Effector memory CD8-positive, alpha-beta T cell (primary cell): Measurements from ENCODE around the gene TPTE.
"Not testable (repeated sequence)": the region's sequence is repeated elsewhere in the genome, so short reads cannot be mapped to it uniquely, and the experiment has no call there.

Experiments used
- ATAC-seq: fragments of 150-1000 bp; cut with Tn5 transposase; replicated peaks from 2 replicates; pipeline ENCODE4 v1.10.0; 2021; ENCODE audit warnings: mild to moderate bottlenecking, moderate library complexity
- DNase-seq, 3 experiments: peaks; one replicate each; pipeline ENCODE4 v3.0.0; 2021
- H3K27ac Mint-ChIP-seq, 2 donors: one replicate each; pipeline ENCODE4 v1.8.0; 2022; ENCODE audit warnings: mild to moderate bottlenecking in 2 of 2, mixed read lengths in 2 of 2, moderate library complexity in 2 of 2
- H3K27me3 Mint-ChIP-seq, 2 donors: one replicate each; pipeline ENCODE4 v1.8.0; 2022; ENCODE audit warnings: mixed read lengths in 2 of 2
- H3K36me3 Mint-ChIP-seq: one replicate; pipeline ENCODE4 v1.8.0; 2022; ENCODE audit warnings: mild to moderate bottlenecking, moderate library complexity, mixed read lengths; ENCODE audit not compliant: insufficient read depth
- H3K4me1 Mint-ChIP-seq, 2 donors: one replicate each; pipeline ENCODE4 v1.8.0; 2022; ENCODE audit warnings: low read depth in 2 of 2, mixed read lengths in 2 of 2
- H3K4me3 Mint-ChIP-seq, 2 donors: one replicate each; pipeline ENCODE4 v1.8.0; 2022; ENCODE audit warnings: mild to moderate bottlenecking in 2 of 2, mixed read lengths in 2 of 2, moderate library complexity in 2 of 2
- H3K9me3 Mint-ChIP-seq, 2 donors: one replicate each; pipeline ENCODE4 v1.8.0; 2022; ENCODE audit warnings: mixed read lengths in 2 of 2

The TPTE gene

GRCh38 chr21:10638144-10638543, 116.8 kb downstream of the TPTE start:
- ATAC-seq, H3K4me3 Mint-ChIP-seq, H3K27ac Mint-ChIP-seq, H3K27me3 Mint-ChIP-seq, DNase-seq, H3K4me1 Mint-ChIP-seq, H3K9me3 Mint-ChIP-seq, H3K36me3 Mint-ChIP-seq: not testable (repeated sequence)

GRCh38 chr21:10639123-10639522, 117.7 kb downstream of the TPTE start:
- no peaks in the 10 kb centered on the region for H3K4me1 Mint-ChIP-seq
- H3K36me3 Mint-ChIP-seq: no peaks in the 10 kb centered on the region
- no peaks in the 10 kb centered on the region for H3K9me3 Mint-ChIP-seq
- no peak overlapping the region for H3K4me3 Mint-ChIP-seq
- H3K27me3 Mint-ChIP-seq: no peaks in the 10 kb centered on the region
- H3K27ac Mint-ChIP-seq: no peak overlapping the region
- DNase-seq (no peak), ATAC-seq (no peak)

- H3K9me3 Mint-ChIP-seq, H3K36me3 Mint-ChIP-seq, ATAC-seq, H3K4me1 Mint-ChIP-seq, H3K27me3 Mint-ChIP-seq, H3K4me3 Mint-ChIP-seq, DNase-seq, H3K27ac Mint-ChIP-seq: not testable (repeated sequence)
Measured at GRCh38 chr21:10639746-10640145, 118.4 kb downstream of the TPTE start.

GRCh38 chr21:10640446-10640845, 119.1 kb downstream of the TPTE start:
- DNase-seq (no peak), ATAC-seq (no peak)
- no peaks in the 10 kb centered on the region for H3K9me3 Mint-ChIP-seq
- no peaks in the 10 kb centered on the region for H3K36me3 Mint-ChIP-seq
- H3K27ac Mint-ChIP-seq: no peak overlapping the region
- H3K4me1 Mint-ChIP-seq: no peaks in the 10 kb centered on the region
- H3K27me3 Mint-ChIP-seq: no peaks in the 10 kb centered on the region
- no peak overlapping the region for H3K4me3 Mint-ChIP-seq

- ATAC-seq (no peak), DNase-seq (no peak)
- Mint-ChIP-seq H3K27ac (no peak overlapping the region), H3K4me3 (no peak overlapping the region), H3K27me3 (no peaks in the 10 kb centered on the region), H3K9me3 (no peaks in the 10 kb centered on the region), H3K4me1 (no peaks in the 10 kb centered on the region), H3K36me3 (no peaks in the 10 kb centered on the region)
Measured at GRCh38 chr21:10641107-10641506, 119.7 kb downstream of the TPTE start.

GRCh38 chr21:10645667-10646066, 124.3 kb downstream of the TPTE start:
- not testable (repeated sequence) for ATAC-seq, H3K27ac Mint-ChIP-seq, H3K36me3 Mint-ChIP-seq, H3K9me3 Mint-ChIP-seq, H3K27me3 Mint-ChIP-seq, DNase-seq, H3K4me1 Mint-ChIP-seq, H3K4me3 Mint-ChIP-seq

GRCh38 chr21:10649350-10650149, 128.2 kb downstream of the TPTE start:
- H3K4me1 Mint-ChIP-seq, ATAC-seq, H3K27me3 Mint-ChIP-seq, H3K27ac Mint-ChIP-seq, DNase-seq, H3K9me3 Mint-ChIP-seq, H3K4me3 Mint-ChIP-seq, H3K36me3 Mint-ChIP-seq: not testable (repeated sequence)

- H3K9me3 Mint-ChIP-seq, DNase-seq, H3K36me3 Mint-ChIP-seq, H3K27ac Mint-ChIP-seq, H3K4me3 Mint-ChIP-seq, ATAC-seq, H3K4me1 Mint-ChIP-seq, H3K27me3 Mint-ChIP-seq: not testable (repeated sequence)
Measured at GRCh38 chr21:10650297-10650696, 128.9 kb downstream of the TPTE start.
